Measurements from ENCODE around the gene LMX1A.

The LMX1A gene

DNA sequence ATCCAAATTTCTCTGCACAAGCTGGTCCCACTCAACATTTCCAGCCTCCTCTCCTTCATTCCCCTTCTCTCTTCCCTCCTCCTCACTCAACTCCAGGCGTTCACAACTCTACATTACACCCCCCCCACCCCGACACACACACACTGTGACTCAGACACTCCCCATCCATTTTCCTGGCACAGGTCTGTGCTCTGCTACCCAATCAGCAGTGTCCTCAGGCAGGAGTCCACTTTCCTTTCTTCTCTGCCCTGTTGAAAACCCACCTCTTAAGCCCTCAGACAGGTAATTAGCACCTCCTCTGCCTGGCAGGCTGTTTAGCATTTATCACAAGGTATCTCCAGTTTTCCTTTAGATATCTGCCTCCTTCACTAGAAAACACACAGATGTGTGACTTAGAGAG lies 8.8 kb upstream of the LMX1A start:
- no peak for DNase-seq

DNA sequence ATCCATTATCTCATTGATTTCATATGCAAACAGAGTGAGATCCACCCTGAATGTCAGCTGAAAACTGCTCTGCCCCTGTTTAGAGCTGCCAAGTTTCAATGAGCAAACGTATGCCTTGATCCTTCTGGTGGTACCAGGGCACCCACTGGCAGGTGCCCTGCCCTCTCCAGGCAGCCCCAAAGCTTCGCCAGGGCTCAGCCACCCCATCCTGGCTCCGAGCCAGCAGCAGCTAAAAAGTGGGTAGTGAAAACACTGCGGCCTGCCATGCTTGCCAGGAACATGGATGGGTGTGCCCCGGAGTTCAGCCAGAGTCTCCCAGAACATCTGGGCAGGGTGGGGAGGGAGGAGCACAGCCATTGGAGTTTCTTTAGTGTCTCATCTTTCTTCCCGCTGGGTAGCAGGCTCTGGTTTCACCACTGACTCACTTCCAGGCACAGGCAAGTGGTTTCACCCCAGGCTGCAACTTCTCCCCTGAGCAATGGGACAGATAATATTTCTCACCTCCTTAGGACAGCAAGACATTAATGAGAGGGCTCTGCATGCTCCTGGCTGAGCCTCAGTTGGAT lies 8.1 kb upstream of the LMX1A start:
- no peak for DNase-seq

- DNase-seq: no peak
Observed at GRCh38 chr1:165356876-165357275, 361 bp upstream of the LMX1A start.

GRCh38 chr1:165355139-165355976 lies 1.2 kb downstream of the LMX1A start:
- DNase-seq: no peak

- DNase-seq: no peak
Observed at GRCh38 chr1:165354739-165355138, 1.8 kb downstream of the LMX1A start.

GRCh38 chr1:165353731-165354671 lies 2.5 kb downstream of the LMX1A start:
- no peak for DNase-seq

DNA sequence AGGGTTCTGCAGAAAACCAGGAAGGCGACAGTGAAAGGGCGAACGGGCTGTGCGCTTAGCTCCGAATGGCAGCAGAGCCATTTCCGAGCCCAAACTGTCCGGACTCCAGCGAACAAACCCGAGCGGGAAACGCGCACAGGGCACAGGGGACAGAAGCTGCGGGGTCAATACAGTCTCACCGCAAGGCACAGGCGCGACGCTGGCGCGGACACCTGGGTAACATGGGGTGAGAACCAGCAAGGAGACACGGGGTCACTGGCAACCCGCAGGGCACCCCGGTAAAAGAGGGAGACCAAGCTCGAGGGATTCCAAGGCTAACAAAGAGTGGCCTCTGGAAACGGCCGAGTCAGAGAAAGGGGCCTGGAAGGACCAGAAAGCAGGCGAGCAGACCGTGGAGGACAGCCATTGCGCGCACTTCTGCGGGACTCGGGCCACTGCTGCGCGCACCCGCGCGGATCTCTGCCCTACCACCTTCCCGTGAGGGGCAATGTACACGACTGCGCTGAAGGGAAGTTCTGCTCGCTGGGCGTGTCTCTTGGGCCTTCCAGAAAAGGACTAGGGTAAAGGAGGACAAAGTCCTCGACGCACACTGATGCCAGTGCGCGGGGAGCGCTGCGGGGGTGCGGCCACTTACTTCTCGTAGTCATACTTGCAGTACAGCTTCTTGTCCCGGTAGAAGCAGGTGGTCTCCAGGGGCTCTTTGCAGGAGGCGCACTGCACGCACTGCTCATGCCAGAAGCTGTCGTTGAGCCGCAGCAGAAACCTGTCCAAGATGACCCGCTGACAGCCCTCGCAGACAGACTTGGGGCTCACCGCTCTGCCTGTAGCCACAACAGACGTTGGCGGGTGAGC lies 3.8 kb downstream of the LMX1A start:
- DNase-seq: no peak

DNA sequence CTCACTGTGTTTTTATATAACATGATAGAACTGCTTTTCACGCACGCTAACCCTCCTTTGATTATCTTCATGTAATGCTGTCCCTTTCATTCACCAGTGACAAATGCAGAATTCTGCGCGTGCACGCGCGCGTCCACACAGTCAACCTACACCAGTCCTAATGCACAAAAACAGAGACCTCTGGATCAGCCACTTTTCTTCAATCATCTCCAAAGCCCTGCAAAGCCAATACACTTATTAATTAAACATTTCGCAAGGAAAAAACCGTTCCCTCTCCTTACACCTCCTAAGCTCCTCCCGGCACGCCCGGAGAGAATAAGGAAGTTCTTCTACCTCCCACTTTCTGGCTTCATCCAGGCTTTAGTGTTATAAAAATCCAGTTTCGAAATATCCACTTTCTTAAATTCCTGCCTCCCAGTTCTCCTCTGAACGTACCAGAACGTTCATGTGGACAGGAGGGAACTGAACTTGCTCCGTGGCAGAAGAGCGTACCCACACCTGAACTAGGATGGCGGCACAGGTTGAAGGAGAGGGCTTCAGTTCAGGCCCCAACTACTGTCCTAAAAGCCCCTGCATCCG lies 4.6 kb downstream of the LMX1A start:
- DNase-seq: no peak

- no peak for DNase-seq
Observed at GRCh38 chr1:165350840-165351239, 5.7 kb downstream of the LMX1A start.

GRCh38 chr1:165345502-165345901 lies 11.0 kb downstream of the LMX1A start:
- no peak for DNase-seq

- no peak for DNase-seq
Observed at GRCh38 chr1:165344736-165345135, 11.8 kb downstream of the LMX1A start.

DNA sequence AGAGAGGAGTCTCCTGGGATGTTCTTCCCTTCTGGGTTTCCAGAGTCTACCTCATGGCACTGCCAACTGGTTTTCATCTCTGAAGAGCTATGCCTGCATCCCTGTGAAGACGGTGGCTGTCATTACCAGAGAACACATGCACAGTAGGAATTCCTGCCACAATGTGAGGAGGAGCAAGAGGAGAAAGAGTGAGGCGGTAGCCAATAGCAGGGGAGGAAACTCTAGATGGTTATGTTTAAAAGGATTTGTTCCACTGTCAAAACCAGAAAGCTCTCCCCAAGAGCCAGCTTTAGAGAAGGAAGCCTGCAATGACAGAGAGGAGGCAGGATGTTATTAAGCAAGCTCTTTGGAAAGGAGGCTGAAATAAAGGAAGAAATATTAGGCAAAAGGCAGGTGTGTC lies 12.3 kb downstream of the LMX1A start:
- DNase-seq: no peak

DNA sequence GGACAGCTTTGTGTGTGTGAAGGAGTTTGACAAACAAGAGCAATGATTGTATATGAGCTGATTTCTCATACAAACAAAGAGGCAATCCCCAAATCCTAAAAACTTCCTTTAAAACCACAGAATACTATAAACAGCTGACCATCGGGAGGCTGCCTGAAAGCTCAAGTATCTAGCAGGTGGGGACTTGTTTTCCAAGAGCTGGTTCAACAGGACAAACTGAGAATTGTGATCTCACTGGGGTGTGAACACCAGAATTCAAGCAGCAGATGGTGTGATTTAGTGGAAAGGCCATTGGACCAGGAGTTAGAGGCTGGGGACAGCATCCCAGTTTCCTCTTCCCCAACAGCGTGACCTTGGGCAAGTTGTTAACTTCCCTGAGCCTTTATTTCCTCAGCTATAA lies 13.9 kb downstream of the LMX1A start:
- DNase-seq: no peak

- no peak for DNase-seq
Observed at GRCh38 chr1:165342168-165342567, 14.3 kb downstream of the LMX1A start.

DNA sequence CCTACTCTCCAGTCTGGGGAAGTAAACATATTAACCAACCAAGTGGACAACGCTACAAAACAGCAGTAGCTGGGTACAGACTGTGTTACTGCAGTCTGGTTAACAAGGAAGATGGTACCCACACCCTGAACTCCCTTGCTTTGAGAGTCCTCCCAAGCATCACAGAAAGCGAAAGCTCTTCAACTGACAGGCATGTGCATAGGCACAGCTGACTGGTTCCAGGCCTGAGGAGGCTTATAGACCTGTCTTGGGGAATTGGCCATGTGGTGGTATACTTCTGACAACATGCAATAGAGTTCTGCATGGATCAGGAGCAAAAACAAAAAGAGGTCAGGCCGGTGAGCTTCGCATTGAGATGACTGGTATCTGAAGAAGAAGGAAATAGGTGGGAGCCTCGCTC lies 17.4 kb downstream of the LMX1A start:
- DNase-seq: no peak

GRCh38 chr1:165330483-165330882 lies 26.0 kb downstream of the LMX1A start:
- DNase-seq: no peak

DNA sequence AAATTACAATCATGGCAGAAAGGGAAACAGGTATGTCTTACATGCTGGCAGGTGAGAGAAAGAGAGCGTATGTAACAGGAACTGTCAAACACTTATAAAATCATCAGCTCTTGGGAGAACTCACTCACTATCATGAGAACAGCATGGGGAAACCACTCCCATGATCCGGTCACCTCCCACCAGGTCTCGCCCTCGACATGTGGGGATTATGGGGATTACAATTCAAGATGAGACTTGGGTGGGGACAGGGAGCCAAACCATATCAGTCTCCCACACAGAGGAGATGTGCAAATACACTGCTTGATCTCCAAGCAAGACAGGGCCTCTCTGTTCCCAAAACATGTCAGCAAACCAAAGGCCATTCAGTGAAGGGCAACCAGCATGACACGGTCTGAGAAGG lies 27.4 kb downstream of the LMX1A start:
- DNase-seq: no peak

DNA sequence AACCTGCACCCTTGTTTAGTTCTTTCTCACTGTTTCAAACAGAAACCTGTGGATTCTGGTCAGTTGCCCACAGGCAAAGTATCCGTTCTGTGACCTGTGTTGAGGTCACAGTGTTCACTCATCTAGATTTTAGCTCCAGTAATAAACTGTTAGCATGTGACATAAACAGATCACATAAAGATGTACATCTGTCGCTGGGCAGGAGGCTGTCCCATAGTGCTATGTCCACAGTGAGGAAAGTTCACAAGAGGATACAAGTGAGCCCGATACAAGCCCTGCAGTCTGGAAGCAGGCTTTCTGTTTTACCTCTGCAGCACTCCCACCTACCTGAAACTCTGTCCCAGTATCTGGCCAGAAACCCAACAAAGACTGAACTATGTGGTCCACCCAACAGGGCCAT lies 28.4 kb downstream of the LMX1A start:
- no peak for DNase-seq

DNA sequence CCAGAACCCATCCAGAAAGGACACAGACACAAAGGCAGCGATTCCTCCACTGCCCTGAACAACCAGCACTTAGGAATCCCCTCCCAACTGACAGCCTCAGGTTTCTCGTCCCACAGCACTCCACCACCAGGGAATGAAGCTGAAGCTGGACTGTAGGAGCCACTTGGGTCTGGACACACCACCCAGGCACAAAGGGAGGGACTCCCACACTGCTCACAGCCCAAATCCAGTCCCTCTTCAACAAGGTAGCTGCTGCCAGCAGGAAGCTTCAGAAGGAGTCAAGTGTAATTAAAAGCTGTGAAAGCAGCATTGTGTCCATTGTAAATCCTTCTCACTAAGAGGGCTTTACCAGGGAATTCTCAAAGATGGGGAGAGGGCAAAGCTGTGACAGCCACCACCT lies 29.0 kb downstream of the LMX1A start:
- no peak for DNase-seq

DNA sequence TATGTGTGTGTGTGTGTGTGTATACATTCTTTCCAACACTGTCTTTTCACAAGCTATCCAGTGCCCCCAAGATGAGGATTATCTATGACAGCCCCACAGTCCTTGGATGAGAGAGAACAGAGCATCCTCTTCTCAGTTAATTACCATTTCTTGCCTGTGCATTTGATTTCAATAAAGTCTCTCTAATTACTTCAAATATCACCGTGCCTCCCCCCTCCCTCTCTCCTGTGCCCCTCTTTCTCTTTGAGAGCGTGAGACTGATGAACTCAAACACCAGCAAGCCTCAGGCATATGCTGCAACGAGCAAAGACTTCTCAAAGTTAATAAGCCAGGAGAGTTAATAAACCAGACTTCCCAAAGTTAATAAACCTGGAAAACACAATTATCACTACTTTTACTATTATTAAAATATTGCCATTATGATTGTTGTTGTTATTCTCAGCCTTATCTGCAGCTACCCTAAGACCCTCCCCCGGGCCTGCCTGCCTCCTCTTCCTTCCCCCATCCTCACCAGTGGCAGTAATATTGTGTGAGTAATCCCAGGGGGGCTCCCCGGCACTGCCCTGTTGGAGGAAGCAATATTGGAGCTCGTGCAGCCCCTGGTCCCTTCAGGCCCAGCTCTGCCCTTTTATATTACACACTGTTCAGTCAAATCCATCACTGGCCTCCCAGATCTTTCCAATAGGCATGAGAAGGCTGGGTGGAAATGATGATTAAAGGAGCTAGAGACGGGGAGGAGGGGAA lies 30.9 kb downstream of the LMX1A start:
- no peak for DNase-seq

DNA sequence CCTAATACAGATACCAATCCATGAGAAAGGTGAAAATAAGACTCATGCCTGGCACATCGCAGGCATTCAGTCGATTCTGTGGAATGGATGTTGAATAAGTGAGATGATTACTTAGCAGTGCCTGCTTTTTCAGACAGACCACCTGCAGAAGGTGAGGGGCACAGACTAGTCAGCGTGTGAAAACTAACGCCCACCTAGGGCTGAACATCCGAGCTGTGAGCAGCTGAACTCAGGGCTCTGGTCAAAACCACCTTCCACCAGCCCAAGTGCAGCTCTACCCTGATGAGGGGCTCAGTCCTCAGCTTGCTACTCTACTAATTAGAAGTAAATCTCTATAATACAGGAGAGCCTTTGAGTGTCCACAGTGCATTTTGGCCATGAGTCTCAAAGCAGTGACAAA lies 32.5 kb downstream of the LMX1A start:
- no peak for DNase-seq

DNA sequence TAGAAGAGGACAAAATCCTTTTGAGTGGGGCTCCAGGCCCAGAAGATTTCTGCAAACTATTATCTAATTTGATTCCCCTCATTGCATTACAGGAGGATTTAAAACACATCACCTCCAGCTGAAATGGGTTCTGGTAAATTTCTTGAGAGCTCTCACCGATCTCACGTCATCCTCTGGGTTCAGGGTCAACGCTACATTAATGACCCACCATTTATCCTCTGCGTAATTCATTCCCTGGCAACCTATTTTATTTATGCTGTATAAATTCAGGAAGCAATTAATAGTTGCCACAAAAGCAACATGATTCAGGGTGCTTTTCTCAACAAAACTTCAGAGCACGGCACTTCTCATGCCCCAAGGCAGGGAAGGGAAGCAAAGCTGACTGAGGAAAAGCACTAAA lies 38.9 kb downstream of the LMX1A start:
- no peak for DNase-seq

Data from NCI-H187 (cell line).